Measurements from ENCODE around the gene NUP62.
"Not testable (repeated sequence)": the region's sequence is repeated elsewhere in the genome, so short reads cannot be mapped to it uniquely, and the experiment has no call there.

- TF ChIP-seq CTCF (conservative IDR thresholded peaks at IDR 0.05; ENCODE audit: low read depth, low read length); POLR2A (IDR thresholded peaks at IDR 0.05; ENCODE audit: low read depth, low read length); SMC3 (IDR thresholded peaks at IDR 0.05; ENCODE audit: low read depth, low read length); MXI1 (IDR thresholded peaks at IDR 0.05; ENCODE audit: borderline replicate concordance, low read depth, low read length); MAZ (IDR thresholded peaks at IDR 0.05; ENCODE audit: borderline replicate concordance, low read depth, low read length): not testable (repeated sequence)
These were observed 4.5 kb downstream of the NUP62 start for GRCh38 chr19:49924881-49925210.
